C4-2B (cell line): ENCODE data around the gene PJA1.

Experiments
- H3K27ac ChIP-seq: fragments of 450-650 bp; 2 replicates; pipeline ENCODE4 v1.5.1; 2017
- CTCF ChIP-seq: fragments of 450-650 bp; conservative IDR thresholded peaks from 2 replicates; pipeline ENCODE4 v1.5.1; 2017; ENCODE audit warnings: mild to moderate bottlenecking
- ZFX ChIP-seq: fragments of 450-650 bp; IDR thresholded peaks from 2 replicates; pipeline ENCODE4 v1.6.1; 2017

The PJA1 gene

GRCh38 chrX:69149466-69150280, 15.6 kb downstream of the PJA1 start:
- TF ChIP-seq CTCF (no peak), ZFX (no peak)
- H3K27ac ChIP-seq: no peak overlapping the region

- TF ChIP-seq CTCF: no peak
- no peak for TF ChIP-seq ZFX
- no peak overlapping the region for H3K27ac ChIP-seq
Observed at GRCh38 chrX:69148946-69149345, 16.3 kb downstream of the PJA1 start.

- TF ChIP-seq ZFX (no peak), CTCF (no peak)
- no peak overlapping the region for H3K27ac ChIP-seq
Observed at GRCh38 chrX:69146739-69147138, 18.5 kb downstream of the PJA1 start.

GRCh38 chrX:69145714-69146113, 19.5 kb downstream of the PJA1 start:
- H3K27ac ChIP-seq: no peak overlapping the region
- TF ChIP-seq ZFX: no peak
- TF ChIP-seq CTCF: no peak

DNA sequence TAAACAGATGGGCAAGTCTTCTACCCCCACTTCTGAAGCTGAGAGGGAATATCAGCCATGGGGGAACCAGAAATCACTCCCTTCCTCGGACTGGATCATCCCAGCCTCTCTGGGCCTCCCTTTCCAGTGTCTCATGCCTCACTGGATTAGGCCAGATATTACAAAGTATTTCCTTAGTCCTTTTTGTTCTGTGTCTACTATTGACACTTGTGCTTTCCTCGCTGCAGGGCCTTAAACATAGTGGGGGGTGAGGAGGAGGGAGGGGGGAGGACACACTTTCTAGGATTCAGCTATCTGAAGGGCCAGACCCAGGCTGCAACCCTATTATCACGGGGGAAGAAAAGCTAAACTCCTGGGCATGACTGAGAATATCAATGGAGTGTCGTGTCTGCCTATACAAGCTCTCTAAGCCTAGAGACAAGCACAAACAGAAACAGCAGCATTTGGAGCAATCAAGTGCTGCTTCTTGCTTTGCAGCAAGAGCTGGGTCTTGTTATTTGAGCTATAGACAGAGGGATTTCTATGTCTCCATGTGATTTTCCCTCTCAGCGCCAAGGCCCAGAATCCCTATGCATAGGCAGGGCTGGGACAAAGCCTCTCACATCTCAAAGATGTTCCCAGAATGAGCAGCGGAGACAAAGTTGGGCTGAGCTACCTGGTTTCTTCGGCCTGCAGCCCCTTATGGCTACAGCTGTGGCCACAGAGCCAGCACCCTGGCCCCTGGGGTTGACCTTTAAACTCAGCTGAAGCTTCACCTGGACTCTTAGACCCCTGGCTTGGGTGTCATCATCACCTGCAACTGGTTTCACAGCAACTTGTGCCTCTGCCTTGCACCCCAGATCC, 20.2 kb downstream of the PJA1 start:
- TF ChIP-seq CTCF: no peak
- TF ChIP-seq ZFX: no peak

GRCh38 chrX:69143530-69143929, 21.7 kb downstream of the PJA1 start:
- H3K27ac ChIP-seq: no peak overlapping the region
- no peak for TF ChIP-seq CTCF
- no peak for TF ChIP-seq ZFX

More for the DNA sequence above, 20.2 kb downstream of the PJA1 start:
- H3K27ac ChIP-seq: no peak overlapping the region
